ENCODE measurements around the gene RPRML. TPM values are rescaled to one million over a fixed set of nuclear protein-coding genes. Genes with fewer than 3 reads are reported as not detected.
A peak's percentile ranks its signal among the peaks of the same experiment; 100 is the strongest.

The RPRML gene
- total and polyA plus RNA-seq, 5 donors from 2014 or later: not detected

GRCh38 chr17:46975287-46975686 is 3.8 kb downstream of the RPRML start:
- no peak overlapping the region for H3K4me3 ChIP-seq (ENCODE audit: low read depth, low read length)
- no peaks in the 10 kb centered on the region for H3K36me3 ChIP-seq (ENCODE audit: control insufficient read depth, insufficient read depth, low read length)
- H3K9me3 ChIP-seq (ENCODE audit: control insufficient read depth in 2 of 2, low read length in 2 of 2): no peaks in the 10 kb centered on the region
- Mint-ChIP-seq H3K36me3 (peaks cover 34% of the 10 kb centered on the region), H3K27me3 (peaks cover 29% of the 10 kb centered on the region), H3K4me1 (peaks cover 0 to 14% (median 3%) of the 10 kb centered on the region in 4 donors), H3K9me3 (peaks cover 0 to 2% (median 0%) of the 10 kb centered on the region in 7 donors), H3K27ac (no peak overlapping the region), H3K4me3 (no peak overlapping the region)
- DNase-seq (no peak), ATAC-seq (ENCODE audit: low read depth in 2 of 2) (no peak)
- peaks cover 18% of the 10 kb centered on the region for H3K4me1 ChIP-seq (ENCODE audit: control insufficient read depth, insufficient read depth, low read length, poor library complexity, severe bottlenecking)
- no peak overlapping the region for H3K27ac ChIP-seq (ENCODE audit: insufficient read depth, low read length, poor library complexity, severe bottlenecking)
- H3K27me3 ChIP-seq (ENCODE audit: control insufficient read depth, insufficient read depth, low read length): peaks cover 12% of the 10 kb centered on the region

GRCh38 chr17:46974086-46974485 is 5.0 kb downstream of the RPRML start:
- Mint-ChIP-seq H3K4me3 (no peak overlapping the region), H3K36me3 (peaks cover 42% of the 10 kb centered on the region), H3K4me1 (peaks cover 0 to 10% (median 3%) of the 10 kb centered on the region in 4 donors), H3K27me3 (peaks cover 19% of the 10 kb centered on the region), H3K27ac (no peak overlapping the region), H3K9me3 (peaks cover 0 to 2% (median 0%) of the 10 kb centered on the region in 7 donors)
- DNase-seq (no peak), ATAC-seq (ENCODE audit: low read depth in 2 of 2) (no peak)
- H3K4me3 ChIP-seq (ENCODE audit: low read depth, low read length): no peak overlapping the region
- H3K4me1 ChIP-seq (ENCODE audit: control insufficient read depth, insufficient read depth, low read length, poor library complexity, severe bottlenecking): peaks cover 12% of the 10 kb centered on the region
- H3K27ac ChIP-seq (ENCODE audit: insufficient read depth, low read length, poor library complexity, severe bottlenecking): no peak overlapping the region
- no peaks in the 10 kb centered on the region for H3K9me3 ChIP-seq (ENCODE audit: control insufficient read depth in 2 of 2, low read length in 2 of 2)
- no peaks in the 10 kb centered on the region for H3K36me3 ChIP-seq (ENCODE audit: control insufficient read depth, insufficient read depth, low read length)
- H3K27me3 ChIP-seq (ENCODE audit: control insufficient read depth, insufficient read depth, low read length): peaks cover 8% of the 10 kb centered on the region

DNA sequence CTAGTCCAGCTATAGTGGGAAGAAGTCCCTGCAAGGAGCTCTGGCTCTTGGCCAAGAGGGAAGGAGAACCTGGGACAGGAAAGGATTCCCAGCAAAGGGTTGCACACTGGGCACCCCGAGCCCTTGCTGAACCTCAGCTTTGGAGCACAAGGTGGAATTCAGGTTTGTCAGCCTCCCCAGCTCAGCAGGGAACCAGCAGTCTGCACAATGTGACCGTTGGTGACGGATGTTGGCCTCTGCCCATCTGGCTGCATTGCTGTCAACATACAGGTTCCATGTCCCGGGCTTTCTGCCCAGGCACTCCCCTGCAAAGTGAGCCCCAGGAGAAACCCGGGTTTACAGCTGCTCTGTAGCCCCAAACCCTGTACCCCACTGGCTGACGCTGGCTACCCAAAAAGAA is 6.7 kb downstream of the RPRML start:
- ATAC-seq (ENCODE audit: low read depth in 2 of 2) (no peak), DNase-seq (no peak)
- no peak overlapping the region for H3K4me3 ChIP-seq (ENCODE audit: low read depth, low read length)
- H3K4me3 Mint-ChIP-seq: no peak overlapping the region
- H3K36me3 Mint-ChIP-seq: peaks cover 51% of the 10 kb centered on the region
- peaks cover 9% of the 10 kb centered on the region for H3K27me3 Mint-ChIP-seq
- no peaks in the 10 kb centered on the region for H3K4me1 ChIP-seq (ENCODE audit: control insufficient read depth, insufficient read depth, low read length, poor library complexity, severe bottlenecking)
- H3K9me3 ChIP-seq (ENCODE audit: control insufficient read depth in 2 of 2, low read length in 2 of 2): no peaks in the 10 kb centered on the region
- no peak overlapping the region for H3K27ac Mint-ChIP-seq
- peaks cover 7% of the 10 kb centered on the region for H3K36me3 ChIP-seq (ENCODE audit: control insufficient read depth, insufficient read depth, low read length)
- peaks cover 3% of the 10 kb centered on the region for H3K27me3 ChIP-seq (ENCODE audit: control insufficient read depth, insufficient read depth, low read length)
- H3K4me1 Mint-ChIP-seq: peaks cover 0 to 4% (median 0%) of the 10 kb centered on the region in 4 donors
- no peak overlapping the region for H3K27ac ChIP-seq (ENCODE audit: insufficient read depth, low read length, poor library complexity, severe bottlenecking)
- H3K9me3 Mint-ChIP-seq: peaks cover 0 to 2% (median 0%) of the 10 kb centered on the region in 7 donors

GRCh38 chr17:46971647-46972300 is 7.3 kb downstream of the RPRML start:
- H3K36me3 Mint-ChIP-seq: peaks cover 52% of the 10 kb centered on the region
- H3K9me3 Mint-ChIP-seq: peaks cover 0 to 2% (median 0%) of the 10 kb centered on the region in 7 donors

GRCh38 chr17:46968896-46969295 is 10.2 kb downstream of the RPRML start:
- no peak for ATAC-seq (ENCODE audit: low read depth in 2 of 2)
- H3K36me3 Mint-ChIP-seq: peaks cover 48% of the 10 kb centered on the region
- peaks cover 0 to 2% (median 0%) of the 10 kb centered on the region in 7 donors for H3K9me3 Mint-ChIP-seq
- Histone ChIP-seq H3K9me3 (ENCODE audit: control insufficient read depth in 2 of 2, low read length in 2 of 2) (no peaks in the 10 kb centered on the region), H3K4me3 (ENCODE audit: low read depth, low read length) (no peak overlapping the region), H3K4me1 (ENCODE audit: control insufficient read depth, insufficient read depth, low read length, poor library complexity, severe bottlenecking) (no peaks in the 10 kb centered on the region), H3K27ac (ENCODE audit: insufficient read depth, low read length, poor library complexity, severe bottlenecking) (no peak overlapping the region), H3K36me3 (ENCODE audit: control insufficient read depth, insufficient read depth, low read length) (peaks cover 11% of the 10 kb centered on the region), H3K27me3 (ENCODE audit: control insufficient read depth, insufficient read depth, low read length) (no peaks in the 10 kb centered on the region)
- DNase-seq: no peak
- no peak overlapping the region for H3K27ac Mint-ChIP-seq
- H3K4me3 Mint-ChIP-seq: no peak overlapping the region
- peaks cover 0 to 2% (median 0%) of the 10 kb centered on the region in 4 donors for H3K4me1 Mint-ChIP-seq
- H3K27me3 Mint-ChIP-seq: peaks cover 6% of the 10 kb centered on the region

More at GRCh38 chr17:46971647-46972300, 7.3 kb downstream of the RPRML start:
- Mint-ChIP-seq H3K27me3 (peaks cover 3% of the 10 kb centered on the region), H3K4me1 (peaks cover 0 to 2% (median 0%) of the 10 kb centered on the region in 4 donors), H3K4me3 (no peak overlapping the region), H3K27ac (no peak overlapping the region)
- Histone ChIP-seq H3K9me3 (ENCODE audit: control insufficient read depth in 2 of 2, low read length in 2 of 2) (no peaks in the 10 kb centered on the region), H3K27ac (ENCODE audit: insufficient read depth, low read length, poor library complexity, severe bottlenecking) (no peak overlapping the region), H3K4me1 (ENCODE audit: control insufficient read depth, insufficient read depth, low read length, poor library complexity, severe bottlenecking) (no peaks in the 10 kb centered on the region), H3K27me3 (ENCODE audit: control insufficient read depth, insufficient read depth, low read length) (no peaks in the 10 kb centered on the region), H3K4me3 (ENCODE audit: low read depth, low read length) (no peak overlapping the region), H3K36me3 (ENCODE audit: control insufficient read depth, insufficient read depth, low read length) (peaks cover 11% of the 10 kb centered on the region)
- ATAC-seq (ENCODE audit: low read depth in 2 of 2) (no peak), DNase-seq (no peak)

- Histone ChIP-seq H3K4me3 (ENCODE audit: low read depth, low read length) (no peak overlapping the region), H3K4me1 (ENCODE audit: control insufficient read depth, insufficient read depth, low read length, poor library complexity, severe bottlenecking) (no peaks in the 10 kb centered on the region), H3K36me3 (ENCODE audit: control insufficient read depth, insufficient read depth, low read length) (peaks cover 11% of the 10 kb centered on the region), H3K27ac (ENCODE audit: insufficient read depth, low read length, poor library complexity, severe bottlenecking) (no peak overlapping the region), H3K9me3 (ENCODE audit: control insufficient read depth in 2 of 2, low read length in 2 of 2) (no peaks in the 10 kb centered on the region), H3K27me3 (ENCODE audit: control insufficient read depth, insufficient read depth, low read length) (no peaks in the 10 kb centered on the region)
- Mint-ChIP-seq H3K9me3 (no peaks in the 10 kb centered on the region), H3K36me3 (peaks cover 42% of the 10 kb centered on the region), H3K27ac (peak overlapping the region in 1 of 3 donors; percentile 80), H3K4me1 (peaks cover 0 to 2% (median 0%) of the 10 kb centered on the region in 4 donors), H3K4me3 (no peak overlapping the region), H3K27me3 (peaks cover 6% of the 10 kb centered on the region)
- no peak for ATAC-seq (ENCODE audit: low read depth in 2 of 2)
- no peak for DNase-seq
Measured at GRCh38 chr17:46968224-46968834, 10.7 kb downstream of the RPRML start.

DNA sequence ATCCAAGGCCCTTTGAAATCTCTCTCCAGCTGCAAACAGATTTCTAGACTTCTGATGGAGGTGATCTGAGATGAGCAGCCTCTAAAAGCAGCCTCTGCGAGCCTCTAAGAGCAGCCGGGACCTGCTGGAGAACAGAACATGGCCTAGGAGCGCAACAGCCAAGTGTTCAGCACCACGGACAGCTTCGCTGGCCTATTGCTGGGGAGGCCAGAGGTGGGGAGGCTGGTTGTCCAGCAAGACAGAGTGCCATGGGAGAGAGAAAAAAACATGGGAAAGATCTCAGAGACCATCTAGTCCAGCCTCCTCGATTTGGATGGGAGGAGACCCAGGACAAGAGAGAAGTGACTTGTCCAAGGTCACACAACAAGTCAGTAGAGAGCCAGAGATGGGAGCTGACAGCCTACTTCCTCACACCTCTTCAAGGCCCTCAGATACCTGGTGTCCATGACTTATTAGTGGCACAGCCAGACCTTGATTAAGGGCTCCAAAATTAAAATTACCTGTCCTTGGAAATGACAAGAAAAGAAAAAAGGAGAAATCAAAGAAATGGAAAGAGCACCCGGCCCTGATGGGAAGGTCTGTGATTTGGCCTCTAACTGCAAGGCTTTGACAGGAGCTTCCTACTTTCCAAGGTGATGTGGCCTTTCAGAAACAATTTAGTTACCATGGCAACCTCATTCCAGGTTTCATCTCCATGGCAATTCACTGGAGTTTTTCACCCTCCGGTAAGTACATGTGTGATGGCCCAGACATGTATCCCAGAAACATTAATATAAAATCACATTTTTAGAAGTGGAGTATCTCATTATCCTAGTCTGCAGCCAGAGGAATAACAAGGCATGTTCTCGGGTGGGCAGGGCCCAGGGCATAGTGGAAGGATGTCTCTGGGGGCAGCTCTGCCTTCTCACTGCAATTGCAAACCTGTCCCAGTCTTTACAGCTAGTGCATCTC is 14.5 kb downstream of the RPRML start:
- H3K36me3 ChIP-seq (ENCODE audit: control insufficient read depth, insufficient read depth, low read length): peaks cover 11% of the 10 kb centered on the region
- Mint-ChIP-seq H3K27ac (peak overlapping the region in 1 of 3 donors; percentile 26), H3K27me3 (peaks cover 6% of the 10 kb centered on the region), H3K4me1 (peaks cover 0 to 6% (median 0%) of the 10 kb centered on the region in 4 donors), H3K4me3 (no peak overlapping the region), H3K9me3 (peaks cover 0 to 8% (median 2%) of the 10 kb centered on the region in 7 donors), H3K36me3 (peaks cover 43% of the 10 kb centered on the region)
- ATAC-seq (ENCODE audit: low read depth in 2 of 2): no peak
- H3K4me3 ChIP-seq (ENCODE audit: low read depth, low read length): no peak overlapping the region
- H3K27ac ChIP-seq (ENCODE audit: insufficient read depth, low read length, poor library complexity, severe bottlenecking): no peak overlapping the region
- H3K27me3 ChIP-seq (ENCODE audit: control insufficient read depth, insufficient read depth, low read length): no peaks in the 10 kb centered on the region
- DNase-seq: no peak
- no peaks in the 10 kb centered on the region for H3K4me1 ChIP-seq (ENCODE audit: control insufficient read depth, insufficient read depth, low read length, poor library complexity, severe bottlenecking)
- H3K9me3 ChIP-seq (ENCODE audit: control insufficient read depth in 2 of 2, low read length in 2 of 2): peaks cover 0 to 2% of the 10 kb centered on the region in 2 experiments

Measured in CD4-positive, CD25-positive, alpha-beta regulatory T cell (primary cell).